ENCODE results near the gene CSF2.
A peak's percentile ranks its signal among the peaks of the same experiment; 100 is the strongest.

CSF2 gene

DNA sequence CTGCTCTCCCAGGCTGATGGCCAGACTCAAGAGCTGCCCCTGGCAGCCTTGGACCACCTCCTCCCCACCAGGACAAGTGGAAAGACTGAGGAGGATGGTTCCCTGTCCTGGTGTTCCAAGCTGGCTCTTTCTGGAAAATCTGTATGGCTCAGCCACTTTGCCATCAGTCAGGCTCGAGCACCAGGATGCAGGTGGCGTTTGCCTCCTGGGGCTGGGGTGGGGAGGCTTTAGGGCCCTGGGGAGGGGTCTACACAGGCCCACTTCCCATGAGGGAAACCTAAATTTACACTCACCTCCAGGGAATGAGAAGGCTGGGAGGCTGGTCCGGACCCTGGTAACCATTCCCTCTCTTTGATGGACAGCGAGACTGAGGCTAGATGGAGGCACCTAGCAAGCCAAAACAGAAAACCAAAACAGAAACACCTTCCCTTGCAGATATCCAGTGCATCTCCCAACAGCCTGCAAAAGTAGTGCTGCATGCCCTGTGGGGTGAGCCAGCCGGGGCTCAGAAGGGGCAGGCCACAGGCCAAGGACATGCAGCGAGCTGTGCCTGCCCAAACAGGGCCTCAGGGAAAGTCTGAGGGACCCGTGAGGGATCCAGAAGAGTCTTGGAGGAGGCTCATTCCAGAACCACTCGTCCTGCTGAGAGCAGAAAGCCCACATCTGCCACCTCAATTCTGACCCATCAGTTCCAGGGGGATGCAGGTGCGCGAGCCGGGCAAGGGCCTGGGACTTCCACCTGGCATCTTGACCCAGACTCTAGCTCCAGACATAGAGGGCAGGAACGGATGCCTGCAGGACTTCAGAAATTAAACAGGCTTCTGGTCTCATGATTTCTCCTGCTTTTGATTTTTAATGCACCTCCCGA lies 5.4 kb upstream of the CSF2 start:
- no peak for DNase-seq (ENCODE audit: low spot score)

DNA sequence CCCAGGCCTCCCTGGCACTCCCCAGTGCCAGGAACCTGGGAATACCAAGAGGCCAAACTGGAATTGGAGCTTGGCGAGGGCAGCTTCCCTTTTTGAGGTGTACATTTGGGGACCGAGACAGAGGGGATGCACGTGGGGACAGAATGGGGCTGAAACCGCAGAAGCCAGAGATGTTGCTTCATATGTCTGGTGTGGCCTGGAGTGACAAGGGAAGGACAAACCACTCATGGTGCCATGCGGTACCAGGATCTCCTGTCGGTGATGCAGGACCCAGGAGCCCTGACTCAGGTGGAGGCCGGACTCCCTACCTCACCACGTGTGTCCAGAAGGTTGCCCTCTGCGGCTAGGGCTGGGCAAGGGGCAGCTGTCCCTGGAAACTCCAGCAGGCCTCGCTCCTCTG lies 4.0 kb upstream of the CSF2 start:
- no peak for DNase-seq (ENCODE audit: low spot score)

DNA sequence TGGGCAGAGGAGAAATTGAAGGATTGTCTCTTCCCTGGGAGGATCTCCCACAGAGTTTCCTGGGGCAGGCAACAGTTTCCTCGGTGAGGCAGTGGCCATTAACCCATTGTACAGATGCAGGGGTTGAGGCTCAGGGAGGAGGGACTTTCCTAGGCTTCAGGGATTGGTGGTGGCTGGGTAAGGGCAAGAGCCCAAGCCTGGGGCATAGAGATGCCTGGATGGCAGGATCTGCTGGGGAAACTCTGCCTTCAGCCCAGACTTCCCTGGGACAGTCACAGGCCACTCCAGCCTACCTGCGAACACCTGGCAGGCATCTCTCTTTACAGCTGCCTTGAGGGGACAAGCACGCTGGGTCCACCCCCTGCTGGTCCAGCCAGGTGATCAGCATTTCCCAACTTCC lies 3.6 kb upstream of the CSF2 start:
- no peak for DNase-seq (ENCODE audit: low spot score)

DNA sequence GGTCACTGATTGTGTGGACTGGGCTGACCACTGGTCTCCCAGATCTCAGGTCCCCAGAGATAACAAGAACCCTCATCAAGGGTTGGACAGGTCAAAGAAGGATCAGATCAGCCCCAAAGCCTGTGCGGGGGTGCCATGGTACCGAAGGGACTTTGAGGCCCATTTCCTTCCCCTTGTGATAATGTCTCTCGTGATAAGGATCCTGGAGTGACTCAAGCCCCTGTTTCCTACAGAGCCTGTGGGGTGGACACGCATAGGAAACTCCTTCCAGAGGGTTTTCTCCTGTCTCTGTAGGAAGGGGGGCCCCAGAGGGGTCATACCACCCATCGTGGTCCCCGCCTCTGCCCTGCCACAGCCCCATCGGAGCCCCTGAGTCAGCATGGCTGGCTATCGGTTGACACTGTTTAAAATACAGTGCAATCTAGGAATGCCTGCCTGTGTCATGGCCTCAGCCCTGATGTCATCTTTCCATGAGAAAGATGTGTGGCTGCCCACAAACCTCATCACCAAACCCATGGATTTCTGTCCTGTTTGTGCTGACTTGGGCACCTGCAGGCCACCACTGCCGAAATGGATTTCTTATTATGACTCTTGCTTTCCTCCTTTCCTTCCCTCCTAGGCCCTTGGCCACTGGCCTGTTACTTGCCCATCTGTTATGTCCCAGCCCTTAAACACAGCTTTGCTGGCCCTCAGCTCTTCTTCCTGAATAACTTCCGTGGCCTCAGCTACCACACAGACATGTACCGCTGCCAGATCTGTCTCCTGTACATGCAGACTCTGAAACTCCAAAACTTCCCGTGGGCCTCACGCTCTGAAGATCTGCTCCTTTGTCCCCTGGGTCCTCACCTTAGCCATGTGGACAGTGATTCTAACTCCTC lies 2.9 kb upstream of the CSF2 start:
- DNase-seq (ENCODE audit: low spot score) = no peak

DNA sequence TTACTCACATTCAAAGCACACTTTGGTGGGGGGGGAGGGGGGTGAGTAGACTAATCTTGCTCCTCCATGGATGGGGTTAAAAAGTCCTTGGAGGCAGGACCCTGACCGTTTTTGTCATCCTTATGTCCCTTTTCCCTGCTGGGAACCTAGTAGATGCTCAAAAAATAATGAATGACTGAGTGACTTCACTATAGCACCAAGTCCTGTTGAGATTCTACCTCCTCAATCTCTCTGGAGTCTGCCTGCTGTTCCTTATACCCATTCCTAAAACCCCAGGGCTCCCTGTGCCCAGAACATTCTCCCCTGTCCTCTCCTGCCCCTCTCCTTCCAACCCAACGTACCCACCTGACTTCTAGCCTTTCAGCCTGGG lies 2.3 kb upstream of the CSF2 start:
- no peak for DNase-seq (ENCODE audit: low spot score)

DNA sequence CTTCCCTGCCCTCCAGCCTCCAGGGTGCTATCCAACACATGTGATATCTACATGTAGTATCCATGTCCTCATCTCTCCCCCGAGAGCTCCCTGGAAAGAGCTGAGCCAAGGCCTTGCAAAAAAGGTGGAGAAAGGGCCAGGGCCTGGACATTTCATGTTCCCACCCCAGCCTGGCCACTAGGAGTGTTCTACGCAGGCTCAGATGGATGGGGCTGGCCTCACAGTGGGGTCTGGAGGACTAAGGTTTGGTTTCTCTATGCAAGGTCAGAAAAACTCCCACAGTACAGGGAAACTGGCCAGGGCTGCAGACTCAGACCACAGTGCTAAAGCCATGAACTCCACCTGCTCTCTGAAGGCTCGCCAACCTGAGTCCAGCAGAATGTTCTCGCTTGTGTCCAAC lies 1.5 kb upstream of the CSF2 start:
- no peak for DNase-seq (ENCODE audit: low spot score)

DNA sequence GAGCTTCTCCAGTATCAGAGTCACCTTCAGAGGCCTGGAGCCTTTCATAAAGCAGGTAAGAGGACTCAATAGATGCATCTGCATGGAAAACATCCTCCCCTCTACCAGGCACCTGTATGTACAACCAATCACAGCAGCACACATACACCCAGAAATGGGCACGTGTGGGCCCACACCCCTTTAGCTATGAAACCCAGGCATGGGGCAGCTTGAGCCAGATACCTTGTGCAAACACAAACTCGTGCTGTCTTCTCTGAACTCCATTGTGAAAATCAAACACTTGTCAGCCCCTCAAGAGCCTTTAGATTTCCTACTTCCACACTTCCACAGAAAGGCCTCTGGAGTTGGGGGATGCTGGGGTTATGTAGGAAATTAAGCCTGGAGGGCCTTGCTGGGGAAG lies 1.1 kb upstream of the CSF2 start:
- no peak for DNase-seq (ENCODE audit: low spot score)

DNA sequence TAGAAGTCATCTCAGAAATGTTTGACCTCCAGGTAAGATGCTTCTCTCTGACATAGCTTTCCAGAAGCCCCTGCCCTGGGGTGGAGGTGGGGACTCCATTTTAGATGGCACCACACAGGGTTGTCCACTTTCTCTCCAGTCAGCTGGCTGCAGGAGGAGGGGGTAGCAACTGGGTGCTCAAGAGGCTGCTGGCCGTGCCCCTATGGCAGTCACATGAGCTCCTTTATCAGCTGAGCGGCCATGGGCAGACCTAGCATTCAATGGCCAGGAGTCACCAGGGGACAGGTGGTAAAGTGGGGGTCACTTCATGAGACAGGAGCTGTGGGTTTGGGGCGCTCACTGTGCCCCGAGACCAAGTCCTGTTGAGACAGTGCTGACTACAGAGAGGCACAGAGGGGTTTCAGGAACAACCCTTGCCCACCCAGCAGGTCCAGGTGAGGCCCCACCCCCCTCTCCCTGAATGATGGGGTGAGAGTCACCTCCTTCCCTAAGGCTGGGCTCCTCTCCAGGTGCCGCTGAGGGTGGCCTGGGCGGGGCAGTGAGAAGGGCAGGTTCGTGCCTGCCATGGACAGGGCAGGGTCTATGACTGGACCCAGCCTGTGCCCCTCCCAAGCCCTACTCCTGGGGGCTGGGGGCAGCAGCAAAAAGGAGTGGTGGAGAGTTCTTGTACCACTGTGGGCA lies 642 bp downstream of the CSF2 start:
- no peak for DNase-seq (ENCODE audit: low spot score)

DNA sequence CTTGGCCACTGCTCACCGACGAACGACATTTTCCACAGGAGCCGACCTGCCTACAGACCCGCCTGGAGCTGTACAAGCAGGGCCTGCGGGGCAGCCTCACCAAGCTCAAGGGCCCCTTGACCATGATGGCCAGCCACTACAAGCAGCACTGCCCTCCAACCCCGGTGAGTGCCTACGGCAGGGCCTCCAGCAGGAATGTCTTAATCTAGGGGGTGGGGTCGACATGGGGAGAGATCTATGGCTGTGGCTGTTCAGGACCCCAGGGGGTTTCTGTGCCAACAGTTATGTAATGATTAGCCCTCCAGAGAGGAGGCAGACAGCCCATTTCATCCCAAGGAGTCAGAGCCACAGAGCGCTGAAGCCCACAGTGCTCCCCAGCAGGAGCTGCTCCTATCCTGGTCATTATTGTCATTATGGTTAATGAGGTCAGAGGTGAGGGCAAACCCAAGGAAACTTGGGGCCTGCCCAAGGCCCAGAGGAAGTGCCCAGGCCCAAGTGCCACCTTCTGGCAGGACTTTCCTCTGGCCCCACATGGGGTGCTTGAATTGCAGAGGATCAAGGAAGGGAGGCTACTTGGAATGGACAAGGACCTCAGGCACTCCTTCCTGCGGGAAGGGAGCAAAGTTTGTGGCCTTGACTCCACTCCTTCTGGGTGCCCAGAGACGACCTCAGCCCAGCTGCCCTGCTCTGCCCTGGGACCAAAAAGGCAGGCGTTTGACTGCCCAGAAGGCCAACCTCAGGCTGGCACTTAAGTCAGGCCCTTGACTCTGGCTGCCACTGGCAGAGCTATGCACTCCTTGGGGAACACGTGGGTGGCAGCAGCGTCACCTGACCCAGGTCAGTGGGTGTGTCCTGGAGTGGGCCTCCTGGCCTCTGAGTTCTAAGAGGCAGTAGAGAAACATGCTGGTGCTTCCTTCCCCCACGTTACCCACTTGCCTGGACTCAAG lies 1.5 kb downstream of the CSF2 start:
- no peak for DNase-seq (ENCODE audit: low spot score)

DNA sequence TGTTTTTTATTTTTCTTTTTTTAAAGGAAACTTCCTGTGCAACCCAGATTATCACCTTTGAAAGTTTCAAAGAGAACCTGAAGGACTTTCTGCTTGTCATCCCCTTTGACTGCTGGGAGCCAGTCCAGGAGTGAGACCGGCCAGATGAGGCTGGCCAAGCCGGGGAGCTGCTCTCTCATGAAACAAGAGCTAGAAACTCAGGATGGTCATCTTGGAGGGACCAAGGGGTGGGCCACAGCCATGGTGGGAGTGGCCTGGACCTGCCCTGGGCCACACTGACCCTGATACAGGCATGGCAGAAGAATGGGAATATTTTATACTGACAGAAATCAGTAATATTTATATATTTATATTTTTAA lies 2.1 kb downstream of the CSF2 start:
- DNase-seq (ENCODE audit: low spot score) = no peak

DNA sequence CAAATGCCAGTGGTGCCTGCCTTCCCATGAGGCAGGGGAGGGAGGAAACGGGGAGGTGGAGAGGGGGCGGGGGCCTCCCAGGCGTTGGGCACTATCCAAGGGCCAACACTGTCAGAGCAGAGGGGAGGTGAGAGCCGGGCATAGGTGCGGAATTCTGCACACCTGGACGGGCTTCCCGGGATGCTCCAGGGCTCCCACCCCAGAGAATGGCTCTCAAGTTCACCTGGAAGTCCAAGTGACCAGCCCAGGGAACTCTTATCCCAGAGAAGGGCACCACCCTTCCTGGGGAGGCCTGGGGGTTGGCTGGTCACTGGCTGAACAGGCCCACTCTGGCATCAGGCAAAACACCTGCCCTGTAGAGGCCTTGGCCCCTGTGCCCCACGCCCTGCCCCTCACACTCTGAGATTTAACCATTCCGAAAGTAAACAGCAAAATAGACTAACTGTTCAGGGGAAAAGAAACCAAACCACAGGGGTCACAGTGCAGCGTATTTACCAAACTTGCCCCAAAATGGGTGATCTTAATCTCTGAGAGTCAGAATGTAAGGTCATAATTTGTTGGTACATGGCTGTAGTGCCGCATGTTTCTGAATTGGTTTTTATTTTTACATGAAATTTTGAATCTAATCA lies 2.7 kb downstream of the CSF2 start:
- no peak for DNase-seq (ENCODE audit: low spot score)

DNA sequence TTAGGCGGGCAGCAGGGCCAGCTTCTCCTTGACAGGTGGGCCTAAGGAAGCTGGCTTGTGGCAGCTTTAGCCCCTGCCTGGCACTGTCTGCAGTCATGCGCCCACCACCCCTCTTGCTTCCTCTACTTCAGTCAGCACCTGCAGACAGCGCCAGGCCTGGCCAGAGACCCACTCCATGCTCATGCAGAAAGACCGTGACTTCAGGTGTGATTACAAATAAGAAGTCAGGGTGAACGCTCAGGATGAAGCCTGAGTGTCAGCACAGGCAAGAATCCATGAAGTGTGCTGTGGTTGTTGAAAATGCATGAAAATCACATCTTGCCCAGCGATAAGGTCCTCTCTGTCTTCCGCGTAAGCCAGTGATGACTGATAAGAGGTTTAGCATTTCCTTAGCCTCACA lies 3.4 kb downstream of the CSF2 start:
- no peak for DNase-seq (ENCODE audit: low spot score)

DNA sequence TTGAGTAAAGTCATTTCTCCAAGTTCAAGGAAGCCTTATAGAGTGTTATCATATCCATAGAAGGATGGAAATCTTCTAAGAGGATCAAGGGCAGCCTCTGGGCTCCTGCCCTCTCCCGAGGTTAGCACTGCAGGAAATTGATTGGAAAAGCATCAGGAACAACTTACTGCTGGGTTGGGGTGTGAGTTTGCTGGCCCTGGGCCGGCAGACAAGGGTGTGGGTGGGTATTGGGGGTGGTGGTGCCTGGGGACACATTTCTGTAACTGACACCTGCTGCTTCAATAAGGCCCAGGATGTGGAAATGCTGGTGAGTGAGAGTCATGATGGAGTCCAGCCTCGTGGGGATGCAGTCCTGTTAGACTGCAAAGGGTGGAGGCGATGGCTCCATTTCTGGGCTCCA lies 5.5 kb downstream of the CSF2 start:
- DNase-seq (ENCODE audit: low spot score) = no peak

DNA sequence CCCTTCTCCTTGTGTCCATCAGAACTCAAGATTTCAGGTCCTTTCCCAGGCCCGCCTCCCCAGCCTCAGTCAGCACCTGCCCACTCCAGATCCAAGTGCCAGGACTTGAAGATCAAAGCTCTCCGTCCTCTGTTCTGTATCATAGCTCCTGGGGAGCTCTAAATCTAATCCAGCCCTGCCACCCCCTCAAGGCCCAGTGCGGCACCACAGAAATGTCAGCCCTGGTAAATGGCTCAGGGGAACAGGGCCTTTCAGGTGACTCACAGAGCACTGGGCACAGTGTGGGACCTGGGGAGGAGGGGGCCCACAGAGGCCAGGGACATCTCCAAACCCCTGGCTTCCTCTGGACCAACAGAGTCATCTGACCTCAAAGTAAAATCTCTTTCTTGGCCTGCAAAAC lies 6.0 kb downstream of the CSF2 start:
- DNase-seq (ENCODE audit: low spot score) = no peak

DNA sequence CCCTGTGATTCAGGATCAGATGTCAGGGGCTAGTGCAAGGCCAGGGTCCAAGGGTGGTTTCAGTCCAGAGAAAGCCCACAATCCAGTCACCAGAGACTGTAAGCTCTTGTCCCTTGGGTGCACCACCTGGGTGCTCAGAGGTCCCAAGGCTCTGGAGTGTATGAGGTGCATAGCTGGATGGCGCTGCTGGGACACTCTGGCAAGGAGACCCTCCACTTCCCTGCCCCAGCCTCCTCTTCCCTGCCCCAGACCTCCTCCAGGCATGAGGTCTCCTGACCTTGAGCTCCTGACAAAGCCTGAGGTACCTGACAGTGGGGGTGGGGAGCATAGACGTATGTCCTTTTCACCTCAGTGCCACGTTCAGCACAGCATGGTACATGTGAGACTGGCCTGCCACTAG lies 7.0 kb downstream of the CSF2 start:
- DNase-seq (ENCODE audit: low spot score) = no peak

DNA sequence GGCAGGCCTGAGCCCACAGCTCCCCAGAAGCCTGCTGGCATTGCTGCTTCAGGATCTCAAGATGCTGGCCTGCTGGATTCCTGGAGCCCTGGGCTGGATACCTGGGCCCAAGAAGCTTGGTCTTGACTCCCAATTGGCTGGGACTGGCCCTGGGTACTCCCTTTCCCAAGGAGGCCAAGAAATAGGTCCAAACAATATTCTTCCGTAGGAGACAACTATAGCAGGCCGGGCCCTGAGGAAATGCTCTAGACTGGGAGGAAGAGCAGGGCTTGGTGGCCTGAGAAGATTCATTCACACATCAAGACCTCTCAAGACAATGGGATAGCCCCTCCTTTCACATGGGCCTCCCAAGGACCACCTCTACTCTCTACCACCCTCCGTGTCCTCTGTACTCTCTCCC lies 7.9 kb downstream of the CSF2 start:
- DNase-seq (ENCODE audit: low spot score) = no peak

DNA sequence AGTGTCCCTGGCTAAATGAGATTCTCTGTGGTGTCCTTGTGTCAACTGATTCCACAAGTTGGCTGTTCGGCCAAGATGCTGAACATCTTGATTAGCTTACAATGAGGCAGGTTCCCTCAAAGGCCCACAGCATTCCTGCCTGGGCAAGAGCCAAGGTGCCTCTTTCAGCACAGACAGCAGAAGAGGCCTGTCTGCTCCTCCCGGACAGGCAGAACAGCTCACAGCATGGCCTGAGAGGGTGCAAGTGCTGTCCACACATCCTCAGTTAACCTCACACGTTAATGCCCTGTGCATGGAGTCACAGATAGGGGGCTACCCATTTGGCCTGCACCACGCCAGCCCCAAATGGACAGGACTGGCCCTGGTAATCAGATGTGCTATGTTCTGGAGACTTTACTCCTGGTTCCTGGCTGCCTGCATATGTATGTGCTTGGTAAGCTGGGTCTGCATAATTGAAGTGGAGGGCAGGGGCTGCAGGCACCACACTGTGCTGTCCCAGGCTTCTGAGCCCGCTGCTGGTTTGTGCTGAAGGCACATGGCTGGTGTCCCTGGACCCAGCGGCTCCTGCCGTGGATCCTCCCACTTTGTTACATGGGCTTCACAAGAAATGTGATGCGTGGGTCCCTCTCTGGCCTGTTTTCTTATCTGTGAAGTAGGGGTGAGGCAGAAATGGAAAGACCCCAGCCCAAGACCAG lies 8.9 kb downstream of the CSF2 start:
- no peak for DNase-seq (ENCODE audit: low spot score)

DNA sequence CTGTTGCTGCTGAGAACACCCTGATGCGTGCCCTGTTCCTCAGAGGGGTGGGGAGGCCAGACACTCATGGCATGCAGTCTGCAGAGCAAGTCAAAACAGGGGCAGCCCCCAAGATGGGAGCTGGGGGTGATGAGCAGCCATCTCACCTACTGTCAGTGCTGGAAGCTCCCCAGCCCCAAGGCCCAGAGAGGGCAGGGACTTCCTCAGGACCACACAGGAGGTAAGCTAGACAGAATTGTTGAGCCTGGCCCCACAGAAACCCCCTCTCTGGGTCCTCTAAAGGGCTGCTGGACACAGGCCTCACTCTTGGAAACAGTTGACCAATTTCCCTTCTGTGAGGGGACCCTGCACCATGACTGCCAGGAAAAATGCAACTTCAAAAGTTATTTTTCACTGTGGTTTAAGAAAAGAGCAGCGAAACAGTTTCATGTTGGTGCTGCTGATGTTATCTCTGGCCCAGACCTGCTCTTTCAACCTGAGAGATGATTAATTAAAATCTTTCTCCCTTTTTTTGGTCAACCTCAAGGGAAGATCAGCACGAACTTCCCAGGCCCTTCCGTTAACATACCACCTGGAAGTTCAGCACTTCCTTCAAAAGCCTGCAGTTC lies 9.6 kb downstream of the CSF2 start:
- DNase-seq (ENCODE audit: low spot score) = no peak

DNA sequence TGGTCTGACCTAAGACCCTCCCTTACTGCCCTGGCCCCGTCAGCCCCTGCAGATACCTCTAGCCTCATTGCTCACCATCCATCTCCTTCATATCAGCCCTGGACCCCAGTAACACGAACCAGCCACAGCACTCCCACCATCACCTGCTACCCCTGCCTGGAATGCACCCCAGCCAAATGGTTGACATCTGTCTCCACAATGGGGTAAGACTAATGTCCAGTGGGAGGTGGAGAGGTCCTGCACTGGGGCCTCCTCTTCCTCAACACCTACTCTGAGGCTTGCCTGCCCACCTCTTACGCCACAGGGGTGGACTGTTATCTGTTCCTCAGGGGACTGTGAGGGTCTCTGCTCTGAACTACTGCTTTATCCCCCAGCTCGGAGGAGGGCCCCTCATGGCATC lies 12.1 kb downstream of the CSF2 start:
- no peak for DNase-seq (ENCODE audit: low spot score)

DNA sequence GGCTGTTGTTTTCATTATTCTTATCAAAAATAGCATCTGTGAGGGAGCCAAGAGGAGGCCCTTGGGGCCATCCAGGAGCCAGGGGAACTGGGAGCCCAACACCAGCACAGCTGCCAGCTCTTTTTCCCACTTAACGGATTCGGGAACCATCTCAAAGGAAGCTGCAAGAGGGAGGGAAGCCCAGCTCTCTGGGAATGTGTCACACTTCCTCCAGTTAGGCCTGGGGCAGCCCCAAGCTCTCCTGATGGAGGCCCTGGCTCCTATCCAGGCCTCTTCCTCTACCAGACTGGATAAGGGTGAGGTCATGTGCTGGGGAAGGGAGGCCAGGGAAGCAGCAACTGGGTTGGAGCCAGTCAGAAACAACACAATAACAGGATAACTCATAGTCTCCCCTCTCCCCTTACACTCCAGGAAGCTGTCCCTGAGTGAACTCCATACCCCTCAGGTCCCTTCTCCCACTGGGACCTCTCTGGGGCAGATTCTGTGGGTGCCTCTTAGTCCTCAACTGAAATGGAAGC lies 12.7 kb downstream of the CSF2 start:
- DNase-seq (ENCODE audit: low spot score) = peak; percentile 89

Measured in GM03348 (cell line).